OCI-LY1 (cell line): Measurements from ENCODE around the gene C1orf105.

Source experiments
- CTCF ChIP-seq: fragments of 200-600 bp; sonication (generic), shearing (Covaris generic); IDR thresholded peaks from 2 replicates; pipeline ENCODE4 v1.5.1; 2017; ENCODE audit warnings: mild to moderate bottlenecking, antibody characterized with exemption, low read length, moderate library complexity, mixed read lengths
- EZH2 ChIP-seq: fragments of 200-600 bp; sonication (generic), shearing (Covaris generic); IDR thresholded peaks from 2 replicates; pipeline ENCODE4 v1.8.0; 2017; ENCODE audit warnings: borderline replicate concordance, mixed run types, mild to moderate bottlenecking, antibody characterized with exemption, low read length, moderate library complexity, mixed read lengths

DNA sequence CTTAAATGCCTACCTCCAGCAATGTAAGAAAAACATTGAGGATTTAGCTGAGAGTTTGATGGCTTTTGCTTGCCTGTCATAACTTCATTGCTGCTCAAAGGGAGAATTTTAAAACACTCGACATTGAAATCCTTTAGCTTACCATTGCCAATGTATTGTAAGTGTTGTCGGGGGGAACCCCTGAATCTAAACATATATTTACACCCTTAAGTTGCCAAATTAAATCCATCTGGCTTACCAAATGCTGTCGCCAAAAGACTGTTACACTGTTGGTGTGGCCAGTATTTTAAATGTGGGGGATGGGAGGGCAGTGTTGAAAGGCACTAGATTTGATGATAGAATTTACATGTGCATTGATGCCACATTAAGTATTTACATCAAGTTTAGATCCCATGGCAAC lies 24.9 kb upstream of the C1orf105 start:
- no peak for TF ChIP-seq EZH2
- no peak for TF ChIP-seq CTCF
